IMR-90 (cell line): ENCODE data around the gene LRRC2.

Experiments
- BHLHE40 ChIP-seq: fragments of 150-350 bp; IDR thresholded peaks from 2 replicates; pipeline ENCODE4 v1.6.1; 2016; ENCODE audit warnings: mild to moderate bottlenecking, low read depth, low read length
- CEBPB ChIP-seq: IDR thresholded peaks from 2 replicates; pipeline ENCODE4 v1.6.1; 2012; ENCODE audit warnings: low read depth, low read length, improper control_type of control experiment
- CHD1 ChIP-seq: IDR thresholded peaks from 2 replicates; pipeline ENCODE4 v1.6.1; 2012; ENCODE audit warnings: low read depth, low read length, improper control_type of control experiment
- MAZ ChIP-seq: IDR thresholded peaks from 2 replicates; pipeline ENCODE4 v1.6.1; 2012; ENCODE audit warnings: low read depth, mild to moderate bottlenecking, low read length, improper control_type of control experiment, moderate library complexity, borderline replicate concordance
- NFE2L2 ChIP-seq: fragments of 150-350 bp; IDR thresholded peaks from 2 replicates; pipeline ENCODE4 v1.6.1; 2016; ENCODE audit warnings: low read depth, mild to moderate bottlenecking, low read length
- POLR2A ChIP-seq: IDR thresholded peaks from 2 replicates; pipeline ENCODE4 v1.6.1; 2012; ENCODE audit warnings: mild to moderate bottlenecking, low read depth, low read length
- RAD21 ChIP-seq: IDR thresholded peaks from 2 replicates; pipeline ENCODE4 v1.6.1; 2012; ENCODE audit warnings: low read length, improper control_type of control experiment
- TF ChIP-seq, protein P1 (sequence below): conservative IDR thresholded peaks from 2 replicates; pipeline ENCODE4 v1.5.1; 2012; ENCODE audit warnings: mild to moderate bottlenecking, low read depth, low read length, improper control_type of control experiment

DNA sequence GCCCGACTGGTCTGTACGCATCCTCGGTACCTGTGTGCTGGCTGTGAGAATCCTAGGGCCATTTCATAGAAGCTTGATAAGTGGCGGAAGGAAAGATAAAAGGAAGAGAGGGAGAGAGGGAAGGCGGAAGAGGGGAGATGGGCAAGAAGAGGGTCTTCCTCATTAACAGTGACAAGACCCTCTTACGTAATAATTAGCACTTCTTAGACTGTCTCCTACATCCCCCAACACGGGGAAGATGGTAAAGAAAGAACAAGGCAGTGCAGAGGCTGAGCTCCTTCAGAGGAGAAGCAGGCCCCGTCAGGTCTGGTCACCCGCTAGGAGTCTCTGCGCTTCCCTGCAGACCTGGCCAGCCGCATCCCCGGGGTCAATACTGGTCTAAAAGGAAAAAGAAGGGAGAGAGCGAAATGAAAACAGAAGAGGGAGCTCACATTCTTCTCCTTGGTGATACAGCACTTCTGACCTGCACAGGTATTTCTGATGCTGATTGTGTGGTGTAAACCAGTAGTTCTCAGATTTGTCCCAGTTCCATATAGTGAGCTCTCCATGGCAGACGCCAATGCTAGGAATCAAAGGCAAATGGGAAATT is 27.3 kb upstream of the LRRC2 start:
- TF ChIP-seq, protein P1, sequence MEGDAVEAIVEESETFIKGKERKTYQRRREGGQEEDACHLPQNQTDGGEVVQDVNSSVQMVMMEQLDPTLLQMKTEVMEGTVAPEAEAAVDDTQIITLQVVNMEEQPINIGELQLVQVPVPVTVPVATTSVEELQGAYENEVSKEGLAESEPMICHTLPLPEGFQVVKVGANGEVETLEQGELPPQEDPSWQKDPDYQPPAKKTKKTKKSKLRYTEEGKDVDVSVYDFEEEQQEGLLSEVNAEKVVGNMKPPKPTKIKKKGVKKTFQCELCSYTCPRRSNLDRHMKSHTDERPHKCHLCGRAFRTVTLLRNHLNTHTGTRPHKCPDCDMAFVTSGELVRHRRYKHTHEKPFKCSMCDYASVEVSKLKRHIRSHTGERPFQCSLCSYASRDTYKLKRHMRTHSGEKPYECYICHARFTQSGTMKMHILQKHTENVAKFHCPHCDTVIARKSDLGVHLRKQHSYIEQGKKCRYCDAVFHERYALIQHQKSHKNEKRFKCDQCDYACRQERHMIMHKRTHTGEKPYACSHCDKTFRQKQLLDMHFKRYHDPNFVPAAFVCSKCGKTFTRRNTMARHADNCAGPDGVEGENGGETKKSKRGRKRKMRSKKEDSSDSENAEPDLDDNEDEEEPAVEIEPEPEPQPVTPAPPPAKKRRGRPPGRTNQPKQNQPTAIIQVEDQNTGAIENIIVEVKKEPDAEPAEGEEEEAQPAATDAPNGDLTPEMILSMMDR, result no peak
- no peak for TF ChIP-seq BHLHE40
- no peak for TF ChIP-seq CHD1
- no peak for TF ChIP-seq POLR2A
- no peak for TF ChIP-seq NFE2L2
- TF ChIP-seq RAD21, result no peak
- no peak for TF ChIP-seq MAZ
- TF ChIP-seq CEBPB, result peak; percentile 53
